Activated CD8-positive, alpha-beta memory T cell treated with anti-CD3 and anti-CD28 coated beads, Interleukin-2, amount 50 U/mL, for 24 hours (primary cell): ENCODE results near the gene ITGB7.

ENCODE experiments used
- DNase-seq: peaks from one replicate; pipeline ENCODE4 v3.0.0-alpha.2; 2020; ENCODE audit errors: extremely low read depth

Gene ITGB7

DNA sequence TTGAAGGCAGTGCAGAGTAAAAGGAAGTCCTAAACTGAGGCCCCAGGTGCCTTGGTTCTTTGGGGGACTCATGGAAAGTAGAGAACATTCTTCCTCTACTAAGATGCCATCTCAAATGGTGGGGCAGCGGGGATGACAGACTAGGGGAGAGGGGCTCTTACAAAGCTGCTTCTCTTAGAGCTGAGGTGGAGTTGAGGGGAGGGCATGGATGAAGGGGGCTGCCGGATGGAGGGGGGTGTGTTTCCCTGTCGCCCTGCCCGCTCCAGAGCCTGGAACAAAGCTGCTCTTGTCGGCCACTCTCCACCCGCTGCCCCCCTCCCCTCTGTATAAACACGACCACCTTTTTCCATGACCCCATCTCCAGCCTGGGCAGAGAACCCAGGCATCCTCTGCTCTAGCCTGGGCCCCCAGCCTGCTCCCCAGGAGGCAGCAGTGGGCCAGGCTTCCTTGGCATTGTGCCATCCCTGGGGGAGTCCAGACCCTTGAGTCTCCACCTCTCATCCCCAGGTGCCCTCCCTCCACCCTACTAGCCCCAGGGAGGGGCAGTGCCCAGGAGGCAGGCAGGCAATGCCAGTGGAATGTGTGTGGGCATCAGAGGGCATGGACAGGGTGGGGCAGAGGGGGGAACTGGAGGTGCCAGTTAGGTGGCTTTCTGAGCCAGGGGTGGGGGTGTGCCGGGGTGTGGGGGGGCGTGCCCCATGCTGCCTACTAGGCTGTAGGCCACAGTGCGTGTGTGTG is 23.2 kb upstream of the ITGB7 start:
- no peak for DNase-seq

DNA sequence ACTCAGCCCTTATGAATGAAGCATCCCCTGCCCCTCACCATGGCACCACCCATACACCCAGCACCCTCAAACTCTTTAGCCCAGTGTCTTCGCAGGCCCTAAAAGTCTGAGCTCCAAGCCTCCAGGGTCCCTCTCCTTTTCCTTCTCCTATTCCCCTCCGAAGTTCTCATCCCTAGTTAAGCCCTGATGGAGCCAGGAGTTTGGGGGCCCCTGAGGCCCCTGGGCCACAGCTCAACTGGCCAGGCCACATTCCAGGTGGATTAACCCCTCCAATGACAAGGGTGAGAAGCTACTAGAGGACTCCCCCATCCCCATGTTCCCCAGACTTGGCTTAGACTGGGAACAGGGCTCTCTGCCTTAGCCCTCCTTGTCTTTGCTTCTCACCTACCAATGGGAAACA is 22.4 kb upstream of the ITGB7 start:
- no peak for DNase-seq

DNA sequence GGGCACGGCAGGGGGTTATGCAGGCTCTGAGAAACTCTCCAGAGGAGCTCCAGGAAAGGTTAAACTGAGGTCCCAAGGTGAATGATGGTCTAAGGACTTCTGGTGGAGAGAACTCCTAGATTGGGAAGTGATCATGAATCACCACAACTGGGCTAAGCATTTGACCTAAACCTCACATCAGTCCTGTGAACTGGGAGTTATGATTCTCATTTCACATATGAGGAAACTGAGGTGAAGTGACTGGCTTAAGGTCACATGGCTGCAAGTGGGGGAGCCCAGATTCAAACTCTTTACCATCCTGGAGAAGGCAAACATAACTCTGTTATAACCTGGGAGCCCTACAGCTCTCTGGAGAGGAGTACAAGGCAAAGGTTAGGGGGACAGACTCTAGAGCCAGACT is 20.8 kb upstream of the ITGB7 start:
- DNase-seq: no peak

DNA sequence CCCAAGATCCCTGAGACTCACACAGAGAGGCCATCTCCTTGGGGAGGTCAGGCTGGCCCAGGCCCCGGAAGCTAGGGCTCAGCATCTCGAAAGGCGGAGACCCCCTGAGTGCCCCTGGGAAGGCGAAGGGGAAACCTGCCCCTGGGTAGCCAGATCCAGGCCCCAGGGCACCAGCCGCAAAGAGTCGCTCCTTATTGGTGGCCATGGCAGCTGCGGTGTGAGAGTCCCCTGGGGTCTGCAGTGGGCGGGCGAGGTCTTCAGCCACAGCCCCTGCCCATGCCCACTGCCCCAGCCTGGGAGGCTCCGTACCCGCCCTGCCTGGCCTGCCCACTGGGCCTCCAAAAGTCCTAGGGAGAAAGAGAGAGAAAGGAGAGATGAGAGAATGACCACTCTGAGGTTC is 20.3 kb upstream of the ITGB7 start:
- DNase-seq: no peak

DNA sequence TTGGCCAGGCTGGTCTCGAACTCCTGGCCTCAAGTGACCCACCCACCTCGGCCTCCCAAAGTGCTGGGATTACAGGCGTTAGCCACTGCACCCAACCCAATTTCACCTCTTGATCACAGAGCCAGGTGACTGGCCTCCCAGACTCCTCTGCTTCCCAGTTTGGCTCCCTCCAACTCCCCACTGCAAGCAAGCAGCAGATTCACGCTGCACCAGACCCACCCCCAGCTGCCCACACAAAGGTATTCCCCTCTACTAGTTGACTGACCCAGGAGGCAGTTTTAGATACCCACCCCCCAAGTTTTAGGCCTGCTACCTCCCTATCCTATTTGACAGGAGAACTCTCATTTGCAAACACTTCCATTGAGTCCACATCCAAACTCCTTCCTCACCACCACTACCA is 19.8 kb upstream of the ITGB7 start:
- no peak for DNase-seq

DNA sequence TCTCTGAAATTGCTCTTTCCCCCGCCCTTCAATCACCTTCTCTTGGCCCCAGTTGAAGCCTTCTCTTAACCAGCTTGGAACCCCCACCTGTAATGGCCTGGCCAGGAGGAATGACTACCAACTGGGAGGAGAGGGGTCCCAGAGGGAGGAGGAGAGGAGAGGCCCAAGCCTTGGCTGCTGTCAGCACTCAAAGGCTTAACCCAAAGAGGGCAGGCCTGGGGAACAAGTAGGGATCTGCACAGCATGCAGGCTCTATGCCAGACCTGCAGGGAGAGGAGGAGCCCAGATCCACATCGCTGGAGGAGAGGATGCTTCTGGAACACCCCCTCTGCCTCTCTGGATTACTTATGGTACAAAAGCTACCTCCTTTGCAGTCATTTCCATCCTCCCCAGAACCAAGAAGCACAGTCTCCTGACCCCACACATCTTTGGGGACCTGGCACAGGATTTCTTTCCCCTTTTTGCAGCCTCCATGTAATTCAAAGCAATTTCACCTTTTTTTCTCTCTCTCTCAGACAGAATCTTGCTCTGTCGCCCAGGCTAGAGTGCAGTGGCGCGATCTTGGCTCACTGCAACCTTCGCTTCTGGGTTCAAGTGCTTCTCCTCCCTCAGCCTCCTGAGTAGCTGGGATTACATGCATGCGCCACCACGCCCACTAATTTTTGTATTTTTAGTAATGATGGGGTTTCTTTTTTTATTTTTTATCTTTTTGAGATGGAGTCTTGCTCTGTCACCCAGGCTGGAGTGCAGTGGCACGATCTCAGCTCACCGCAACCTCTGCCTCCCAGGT is 18.8 kb upstream of the ITGB7 start:
- no peak for DNase-seq

DNA sequence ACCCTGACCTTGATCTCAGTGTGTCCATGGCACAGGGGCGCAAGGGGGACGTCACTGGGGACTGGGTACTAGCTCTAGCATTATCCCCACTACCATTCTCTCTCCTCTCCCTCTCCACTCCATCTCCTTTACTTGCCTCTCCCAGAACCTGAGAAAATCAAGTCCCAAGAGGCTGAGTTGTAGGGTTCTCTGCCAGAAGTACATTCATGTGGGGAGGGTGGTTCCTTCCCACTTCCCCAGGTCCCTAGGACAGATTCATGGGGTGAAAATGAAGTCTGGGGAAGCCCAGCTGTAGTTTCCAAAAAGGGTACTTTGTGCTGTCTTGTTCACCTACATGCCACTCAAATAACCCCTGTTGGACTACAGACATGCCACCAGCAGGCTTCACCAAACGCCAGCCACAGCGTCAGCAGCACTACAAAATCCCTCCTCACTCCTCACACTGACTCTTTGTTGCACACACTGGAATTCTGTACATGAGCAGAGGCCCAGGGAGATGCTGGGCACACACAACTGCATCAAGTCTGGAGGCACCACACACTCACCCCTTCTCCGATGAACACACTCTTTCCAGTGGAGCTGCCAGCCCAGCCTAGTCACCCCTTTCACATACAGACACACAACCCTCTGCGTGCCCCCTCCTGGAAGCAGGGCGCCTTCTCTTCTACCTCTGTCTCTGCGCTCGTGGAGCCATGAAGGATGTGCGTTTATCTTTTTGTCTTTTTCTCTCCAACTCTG is 18.0 kb upstream of the ITGB7 start:
- DNase-seq: no peak

DNA sequence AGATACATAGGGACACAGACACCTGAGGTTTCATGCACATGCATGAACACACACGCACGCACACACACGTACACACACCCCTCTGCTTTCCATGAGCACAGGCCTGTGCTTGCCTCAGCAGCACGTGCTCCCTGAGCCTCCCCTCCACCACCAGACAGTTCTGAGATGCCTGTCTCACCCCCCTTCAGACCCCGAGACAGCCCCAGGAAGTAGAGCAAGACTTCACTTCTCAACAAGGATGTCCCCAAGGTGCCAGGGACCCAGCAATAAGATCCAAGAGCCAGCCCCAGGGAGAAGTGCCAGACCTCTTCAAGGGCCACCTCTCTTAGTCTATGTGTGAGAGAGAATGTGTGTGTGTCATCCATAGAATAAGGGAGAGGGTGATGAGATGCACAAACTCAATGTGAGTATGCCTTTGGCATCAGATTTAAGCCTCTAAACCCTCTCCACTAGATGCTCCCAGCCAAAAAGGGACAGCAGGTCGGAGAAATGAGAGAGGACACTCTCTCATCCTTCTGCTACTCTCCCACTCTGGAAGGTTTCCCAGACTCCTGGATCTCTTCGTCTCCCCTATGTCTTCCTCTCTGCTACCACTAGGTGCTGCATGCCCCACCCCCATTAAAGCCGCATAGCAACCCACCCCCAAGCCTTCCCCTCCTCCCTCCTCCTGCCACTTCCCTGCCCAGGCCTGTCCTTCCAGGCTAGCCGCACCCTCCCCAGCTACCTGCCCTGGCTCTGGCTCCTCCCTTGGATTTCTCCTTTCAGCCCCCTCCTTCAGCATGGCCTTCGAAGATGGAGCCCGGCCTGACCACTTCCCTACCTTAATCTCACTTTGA is 17.2 kb upstream of the ITGB7 start:
- DNase-seq: no peak

DNA sequence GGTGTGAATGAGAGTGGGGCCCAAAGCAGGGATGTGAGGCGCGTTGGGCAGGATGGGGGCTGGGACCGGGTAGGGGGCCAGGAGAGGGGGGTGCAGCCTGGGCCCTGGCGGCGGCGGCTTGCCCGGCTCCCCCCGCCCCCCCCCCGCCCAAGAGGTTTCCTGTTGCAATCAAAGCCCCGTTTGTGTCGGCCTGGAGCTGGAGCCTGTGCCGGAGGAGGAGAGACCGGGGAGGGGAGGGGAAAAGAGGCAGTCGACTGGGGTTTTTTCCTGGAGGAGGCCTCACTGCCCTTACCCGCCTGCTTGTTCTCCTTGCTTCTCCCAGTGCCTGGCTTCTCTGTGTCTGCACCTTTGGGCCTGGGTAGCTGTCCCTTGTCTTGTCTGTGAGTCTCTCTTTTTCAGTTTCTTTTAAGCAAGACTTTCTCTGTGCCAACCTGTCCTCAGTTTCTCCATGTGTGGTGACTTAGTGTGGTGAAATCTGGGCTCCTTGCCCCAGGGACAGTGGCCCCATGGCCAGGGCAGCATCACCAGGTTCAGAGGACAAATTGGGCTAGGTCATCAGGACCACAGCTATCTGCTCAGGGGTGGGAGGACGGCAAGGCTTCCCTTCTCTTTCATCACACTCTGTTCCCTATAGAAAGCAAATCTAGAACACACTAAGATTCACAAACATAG is 16.5 kb upstream of the ITGB7 start:
- DNase-seq: no peak

DNA sequence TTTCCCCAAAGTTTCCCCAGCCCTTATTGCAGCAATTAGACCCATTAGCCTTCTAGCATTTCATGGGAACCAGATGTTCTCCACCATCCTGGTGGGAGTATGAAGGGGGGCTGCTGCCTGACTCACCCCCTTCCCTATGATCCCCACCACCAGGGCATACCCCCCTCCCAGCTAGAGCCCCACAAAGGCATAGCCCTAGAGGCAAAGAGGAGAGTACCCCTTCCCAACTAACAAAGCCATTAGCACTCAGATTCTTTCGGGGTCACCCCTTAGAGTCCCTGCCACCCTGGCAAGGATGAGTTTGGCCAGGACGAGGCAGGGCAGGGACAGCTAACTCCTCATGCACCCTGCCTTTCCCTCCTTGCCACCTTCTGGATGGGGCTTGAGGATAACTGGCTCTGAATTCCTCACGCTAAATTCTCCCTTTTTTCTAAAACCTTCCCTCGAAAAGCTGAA is 15.8 kb upstream of the ITGB7 start:
- no peak for DNase-seq

DNA sequence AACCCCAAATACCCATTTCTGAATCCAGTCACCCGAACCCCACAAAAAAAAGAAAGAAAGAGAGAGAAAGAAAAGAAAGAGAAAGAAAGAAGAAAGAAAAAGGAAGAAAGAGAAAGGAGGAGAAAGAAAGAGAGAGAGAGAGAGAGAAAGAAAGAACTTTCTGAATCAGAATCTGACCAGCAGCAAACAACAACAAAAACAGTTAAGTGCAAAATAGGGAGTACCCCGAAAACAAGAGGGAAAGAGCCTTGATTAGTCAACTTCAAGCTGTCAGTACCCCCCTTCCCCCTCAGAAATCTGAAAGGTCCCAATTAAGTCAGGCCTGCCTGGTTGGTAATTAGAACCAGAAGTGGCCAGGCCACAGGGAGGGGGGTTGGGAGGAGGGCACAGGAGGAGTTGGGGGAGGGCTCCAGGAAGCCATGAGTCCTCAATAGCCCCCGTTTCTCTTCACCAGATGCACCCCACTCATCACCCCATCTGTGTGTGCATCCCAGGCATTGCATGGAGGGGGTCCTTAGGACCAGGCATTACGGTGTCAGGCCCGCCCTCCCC is 15.2 kb upstream of the ITGB7 start:
- no peak for DNase-seq

DNA sequence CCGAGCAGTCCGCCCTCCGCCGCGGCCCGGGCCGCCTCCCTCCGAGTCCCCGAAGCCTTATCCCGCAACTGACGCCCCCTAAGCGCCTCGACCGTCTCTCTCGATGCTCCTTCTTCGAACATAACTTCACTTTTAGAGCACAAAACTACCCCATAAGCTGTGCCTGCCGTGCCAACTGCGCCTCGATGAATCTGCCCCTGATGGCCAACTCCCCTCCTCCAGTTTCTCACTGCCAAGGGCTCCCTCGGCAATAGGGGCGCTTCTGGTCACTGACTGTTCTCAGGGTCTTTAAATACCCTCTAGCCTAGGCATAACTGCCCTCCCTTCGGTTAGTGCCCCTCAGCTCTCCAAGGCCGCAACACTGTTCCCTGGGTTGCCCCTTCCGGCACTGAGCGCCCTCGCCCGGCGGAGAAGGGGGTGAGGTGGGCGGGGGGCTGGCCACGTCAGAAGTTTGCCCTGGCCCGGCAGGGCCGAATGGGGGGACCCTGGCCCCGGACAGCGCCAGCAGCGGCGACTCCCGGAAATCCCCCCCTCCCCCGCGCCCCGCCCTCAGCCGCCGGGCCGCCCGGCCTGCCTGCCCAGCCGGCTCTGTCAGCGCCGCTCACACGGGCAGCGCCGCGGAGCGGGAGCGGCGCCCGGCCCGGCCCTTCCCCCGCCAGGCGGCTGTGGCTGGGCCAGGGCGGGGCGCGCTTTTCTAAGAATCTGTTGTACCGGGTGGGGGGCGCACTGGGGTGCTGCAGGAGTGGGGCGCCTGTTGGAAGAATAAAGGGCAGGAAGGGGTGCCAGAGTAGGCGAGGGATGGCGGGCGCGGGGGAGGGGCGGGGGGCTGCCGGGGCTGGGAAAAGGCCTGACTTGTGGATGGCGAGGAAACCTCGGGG is 14.4 kb upstream of the ITGB7 start:
- no peak for DNase-seq

DNA sequence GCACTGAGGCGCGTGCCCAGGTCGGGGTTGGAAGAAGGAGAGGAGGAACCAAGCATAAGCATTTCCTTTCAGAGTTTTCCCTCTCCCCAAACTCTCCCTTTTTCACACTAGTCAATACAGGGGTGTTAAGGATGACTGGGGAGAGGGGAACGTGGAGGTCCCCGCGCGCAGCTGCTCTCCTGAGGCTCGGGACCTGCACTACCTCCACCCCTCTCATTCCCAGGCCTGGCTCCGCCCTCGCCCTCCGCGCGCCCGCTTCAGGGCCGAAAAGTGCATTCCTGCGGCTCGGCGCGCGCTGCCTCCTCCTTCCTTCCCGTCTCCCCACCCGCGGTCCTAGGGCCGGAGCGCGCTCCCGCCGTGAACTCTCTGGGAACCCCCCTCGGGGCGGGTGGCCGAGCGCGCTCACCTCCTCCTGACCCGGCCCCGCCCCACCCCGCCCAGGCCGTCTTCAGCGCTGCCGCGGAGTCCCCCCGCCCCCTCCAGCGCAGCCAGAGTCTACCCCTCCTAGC is 13.7 kb upstream of the ITGB7 start:
- DNase-seq: no peak

DNA sequence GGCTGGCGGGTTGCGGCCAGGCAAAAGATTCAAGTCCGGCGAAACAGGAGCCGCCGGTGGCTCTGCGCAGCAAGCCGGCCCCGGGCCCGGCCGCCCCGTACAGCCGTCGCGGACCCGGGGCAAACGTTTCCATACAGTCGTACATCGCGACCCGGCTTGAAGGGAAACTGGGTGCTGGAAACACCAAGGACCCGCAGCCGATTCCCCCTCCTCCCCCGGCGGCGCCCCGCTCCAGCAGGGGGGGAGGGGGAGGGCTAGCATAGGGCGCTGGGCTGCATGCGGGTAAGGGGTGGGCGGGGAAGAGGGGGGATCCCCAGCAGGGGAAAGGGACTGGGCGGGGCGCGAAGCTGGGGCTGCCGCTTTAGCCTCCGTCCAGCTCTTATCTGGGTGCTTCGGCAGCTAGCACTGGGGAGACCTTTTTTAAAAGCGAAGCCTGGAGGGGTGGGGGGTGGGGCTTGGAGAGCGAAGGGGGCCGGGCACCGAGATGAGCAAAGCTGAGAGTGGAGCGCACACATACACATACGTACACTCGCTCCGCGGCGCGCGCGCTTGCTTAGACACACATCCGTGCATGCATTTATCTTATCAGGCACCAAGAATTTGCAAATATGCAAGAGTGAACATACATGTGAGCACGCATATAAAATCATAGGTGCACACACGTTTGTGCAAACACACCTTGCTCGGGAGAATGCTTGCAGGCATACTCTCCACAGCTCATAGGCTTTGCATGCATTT is 13.1 kb upstream of the ITGB7 start:
- no peak for DNase-seq

DNA sequence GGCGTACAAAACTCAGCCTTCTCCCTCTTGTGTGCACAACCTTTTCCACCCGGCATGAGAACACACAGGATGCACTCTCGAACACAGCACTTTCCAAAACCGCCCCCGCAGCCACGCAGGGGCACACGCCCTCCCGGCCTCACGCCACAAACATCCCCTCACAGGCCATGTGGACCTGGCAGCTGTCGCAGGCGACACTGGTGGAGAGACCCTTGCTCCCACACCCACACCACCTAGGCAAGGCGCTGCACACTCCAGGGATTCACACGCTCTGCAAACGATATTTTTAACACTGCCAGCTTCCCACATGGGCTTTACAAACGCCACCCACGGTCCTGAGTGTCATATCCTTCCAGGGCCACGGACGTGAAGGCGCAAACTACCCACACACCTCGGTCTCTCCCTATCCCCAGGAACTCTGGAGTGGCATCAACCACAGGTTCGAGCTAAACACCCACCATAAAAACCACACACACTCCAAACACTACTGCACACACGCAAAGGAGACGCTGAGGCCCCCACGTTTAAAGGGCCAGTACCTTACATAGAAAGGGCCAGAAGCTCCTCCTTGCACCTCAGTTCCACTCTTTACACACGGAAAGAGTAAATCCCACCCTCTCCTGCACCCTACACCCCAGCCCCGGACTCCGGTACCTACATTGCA is 12.4 kb upstream of the ITGB7 start:
- no peak for DNase-seq

DNA sequence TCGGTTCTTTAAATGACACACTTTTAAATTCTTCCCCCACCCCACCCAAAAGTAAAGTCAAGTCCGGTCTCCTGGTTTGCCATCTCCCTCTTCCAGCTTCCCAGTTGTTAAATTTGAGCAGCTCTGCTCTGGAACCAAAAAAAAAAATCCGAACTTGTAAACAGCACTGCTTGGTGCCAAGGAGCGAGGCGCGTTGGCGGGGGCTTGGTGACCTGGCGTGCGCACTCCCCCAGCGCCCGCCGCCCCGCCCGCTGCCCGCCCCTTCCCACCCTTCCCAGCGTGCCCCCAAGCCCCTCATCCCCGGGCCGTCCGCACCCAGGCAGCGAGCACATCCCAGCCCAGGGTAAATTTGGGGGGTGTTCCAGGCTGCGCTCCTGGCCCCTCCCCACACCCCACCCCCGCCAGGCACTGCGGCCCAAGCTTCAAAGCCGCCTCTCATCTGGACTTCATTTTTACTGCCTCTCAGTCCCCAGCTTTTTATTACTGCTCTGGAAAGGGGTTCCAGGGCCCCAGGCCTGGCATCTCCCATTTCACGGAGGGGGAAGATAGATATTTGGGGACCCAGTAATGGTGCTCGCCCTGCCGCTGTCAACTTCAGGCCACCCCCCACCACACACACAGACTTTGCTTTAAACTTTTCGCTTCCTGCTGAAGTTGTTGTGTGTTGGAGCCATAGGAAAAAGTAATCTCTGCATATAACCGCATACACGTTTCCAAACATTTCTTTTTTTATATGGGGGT is 11.7 kb upstream of the ITGB7 start:
- DNase-seq: no peak

DNA sequence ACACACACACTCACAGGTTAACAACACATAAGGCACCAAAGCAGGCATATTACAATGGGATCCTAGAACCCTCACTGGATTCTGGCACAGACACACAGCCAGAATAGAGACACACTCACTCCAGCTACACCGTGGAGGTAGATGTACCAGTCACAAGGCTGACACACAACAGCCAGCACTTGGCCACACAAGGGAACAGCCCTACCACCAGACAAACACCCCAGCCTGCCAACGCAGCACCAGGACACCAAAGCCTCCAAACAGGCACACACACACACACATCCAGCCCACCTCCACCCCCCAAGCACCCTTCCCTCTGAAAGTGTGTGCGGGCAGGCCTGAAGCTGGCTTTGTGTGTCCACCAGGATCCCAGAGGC is 10.9 kb upstream of the ITGB7 start:
- DNase-seq: no peak
